Endothelial cell (in vitro differentiated cells): ENCODE data around the gene CMIP. TPM values are rescaled to one million over a fixed set of nuclear protein-coding genes. Genes with fewer than 3 reads are reported as not detected.

ENCODE experiments used
- DNase-seq: peaks from one replicate; pipeline ENCODE4 v3.0.0; 2021; ENCODE audit warnings: low spot score
- H3K27ac Mint-ChIP-seq: one replicate; pipeline ENCODE4 v1.8.0; 2021; ENCODE audit warnings: mixed read lengths, inconsistent platforms; ENCODE audit not compliant: unreplicated experiment
- H3K27me3 Mint-ChIP-seq: one replicate; pipeline ENCODE4 v1.8.0; 2021; ENCODE audit warnings: mild to moderate bottlenecking, moderate library complexity, mixed read lengths, inconsistent platforms; ENCODE audit not compliant: unreplicated experiment
- H3K36me3 Mint-ChIP-seq: one replicate; pipeline ENCODE4 v1.8.0; 2021; ENCODE audit warnings: mild to moderate bottlenecking, low read depth, mixed read lengths, inconsistent platforms; ENCODE audit not compliant: unreplicated experiment
- H3K4me1 Mint-ChIP-seq: one replicate; pipeline ENCODE4 v1.8.0; 2021; ENCODE audit warnings: mild to moderate bottlenecking, mixed read lengths, inconsistent platforms; ENCODE audit not compliant: unreplicated experiment
- H3K4me3 Mint-ChIP-seq: one replicate; pipeline ENCODE4 v1.8.0; 2021; ENCODE audit warnings: mild to moderate bottlenecking, mixed read lengths, inconsistent platforms; ENCODE audit not compliant: unreplicated experiment
- H3K9me3 Mint-ChIP-seq: one replicate; pipeline ENCODE4 v1.8.0; 2021; ENCODE audit warnings: mixed read lengths, inconsistent platforms; ENCODE audit not compliant: unreplicated experiment
- total RNA-seq: library from RNA; stranded (reverse); fragmentation: NEBNext Ultra II Directional; extraction: Animal tissue kit (Norgen Biotek cat#: 25700); gene quantifications from one replicate; pipeline ENCODE4 v1.2.1, GENCODE V29; 2021; ENCODE audit not compliant: unreplicated experiment
- TF ChIP-seq, protein P1 (sequence below): fragments of 200-600 bp; sonication (generic); IDR thresholded peaks from one replicate; pipeline ENCODE4 v1.5.0; 2021; ENCODE audit warnings: antibody characterized with exemption; ENCODE audit not compliant: unreplicated experiment

The CMIP gene
- total RNA-seq, 1 donor from 2014 or later = 98.9 TPM

DNA sequence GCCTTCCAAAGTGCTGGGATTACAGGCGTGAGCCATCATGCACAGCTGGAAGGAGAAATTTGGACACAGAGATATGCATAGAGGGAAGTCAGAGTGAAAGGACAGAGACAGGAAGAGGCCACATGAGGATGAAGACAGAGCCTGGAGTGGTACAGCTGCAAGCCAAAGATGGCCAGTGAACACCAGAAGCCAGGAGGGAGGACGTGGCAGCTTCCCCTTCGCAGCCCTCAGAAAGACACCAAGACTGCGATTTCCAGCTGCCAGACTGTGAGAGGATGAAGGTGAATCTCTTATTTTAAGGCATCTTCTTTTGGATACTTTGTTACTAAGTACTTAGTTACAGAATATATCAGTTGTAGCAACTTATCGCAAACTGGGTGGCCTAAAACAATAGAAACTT lies 274.0 kb downstream of the CMIP start:
- DNase-seq = no peak
- no peaks in the 10 kb centered on the region for H3K36me3 Mint-ChIP-seq
- no peak overlapping the region for H3K4me3 Mint-ChIP-seq
- H3K27me3 Mint-ChIP-seq = peaks cover 2% of the 10 kb centered on the region
- H3K27ac Mint-ChIP-seq = no peak overlapping the region
- TF ChIP-seq, protein P1, sequence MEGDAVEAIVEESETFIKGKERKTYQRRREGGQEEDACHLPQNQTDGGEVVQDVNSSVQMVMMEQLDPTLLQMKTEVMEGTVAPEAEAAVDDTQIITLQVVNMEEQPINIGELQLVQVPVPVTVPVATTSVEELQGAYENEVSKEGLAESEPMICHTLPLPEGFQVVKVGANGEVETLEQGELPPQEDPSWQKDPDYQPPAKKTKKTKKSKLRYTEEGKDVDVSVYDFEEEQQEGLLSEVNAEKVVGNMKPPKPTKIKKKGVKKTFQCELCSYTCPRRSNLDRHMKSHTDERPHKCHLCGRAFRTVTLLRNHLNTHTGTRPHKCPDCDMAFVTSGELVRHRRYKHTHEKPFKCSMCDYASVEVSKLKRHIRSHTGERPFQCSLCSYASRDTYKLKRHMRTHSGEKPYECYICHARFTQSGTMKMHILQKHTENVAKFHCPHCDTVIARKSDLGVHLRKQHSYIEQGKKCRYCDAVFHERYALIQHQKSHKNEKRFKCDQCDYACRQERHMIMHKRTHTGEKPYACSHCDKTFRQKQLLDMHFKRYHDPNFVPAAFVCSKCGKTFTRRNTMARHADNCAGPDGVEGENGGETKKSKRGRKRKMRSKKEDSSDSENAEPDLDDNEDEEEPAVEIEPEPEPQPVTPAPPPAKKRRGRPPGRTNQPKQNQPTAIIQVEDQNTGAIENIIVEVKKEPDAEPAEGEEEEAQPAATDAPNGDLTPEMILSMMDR = no peak
- no peaks in the 10 kb centered on the region for H3K9me3 Mint-ChIP-seq
- peaks cover 9% of the 10 kb centered on the region for H3K4me1 Mint-ChIP-seq

DNA sequence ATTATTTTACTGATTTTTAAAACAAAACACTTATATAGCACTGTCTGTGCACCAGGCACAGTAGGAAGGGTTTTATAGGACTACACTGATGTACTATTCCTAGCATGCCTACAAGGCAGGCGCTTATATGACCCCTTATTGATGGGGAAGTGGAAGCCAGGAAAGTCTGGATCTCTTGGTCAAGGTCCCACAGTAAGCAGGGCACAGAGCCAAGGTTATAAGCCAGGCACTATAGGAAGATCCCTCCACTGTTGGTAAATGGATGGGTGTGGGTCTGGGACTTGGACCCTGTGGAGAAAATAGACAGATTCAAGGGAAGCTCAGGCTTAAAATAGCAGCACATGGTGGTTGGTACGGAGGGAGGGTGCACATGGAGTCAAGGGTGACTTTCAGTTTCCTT lies 275.4 kb downstream of the CMIP start:
- H3K4me1 Mint-ChIP-seq = peaks cover 9% of the 10 kb centered on the region
- DNase-seq = no peak
- peaks cover 2% of the 10 kb centered on the region for H3K27me3 Mint-ChIP-seq
- H3K36me3 Mint-ChIP-seq = no peaks in the 10 kb centered on the region
- TF ChIP-seq, protein P1 = no peak
- H3K9me3 Mint-ChIP-seq = no peaks in the 10 kb centered on the region
- H3K4me3 Mint-ChIP-seq = no peak overlapping the region
- H3K27ac Mint-ChIP-seq = no peak overlapping the region

DNA sequence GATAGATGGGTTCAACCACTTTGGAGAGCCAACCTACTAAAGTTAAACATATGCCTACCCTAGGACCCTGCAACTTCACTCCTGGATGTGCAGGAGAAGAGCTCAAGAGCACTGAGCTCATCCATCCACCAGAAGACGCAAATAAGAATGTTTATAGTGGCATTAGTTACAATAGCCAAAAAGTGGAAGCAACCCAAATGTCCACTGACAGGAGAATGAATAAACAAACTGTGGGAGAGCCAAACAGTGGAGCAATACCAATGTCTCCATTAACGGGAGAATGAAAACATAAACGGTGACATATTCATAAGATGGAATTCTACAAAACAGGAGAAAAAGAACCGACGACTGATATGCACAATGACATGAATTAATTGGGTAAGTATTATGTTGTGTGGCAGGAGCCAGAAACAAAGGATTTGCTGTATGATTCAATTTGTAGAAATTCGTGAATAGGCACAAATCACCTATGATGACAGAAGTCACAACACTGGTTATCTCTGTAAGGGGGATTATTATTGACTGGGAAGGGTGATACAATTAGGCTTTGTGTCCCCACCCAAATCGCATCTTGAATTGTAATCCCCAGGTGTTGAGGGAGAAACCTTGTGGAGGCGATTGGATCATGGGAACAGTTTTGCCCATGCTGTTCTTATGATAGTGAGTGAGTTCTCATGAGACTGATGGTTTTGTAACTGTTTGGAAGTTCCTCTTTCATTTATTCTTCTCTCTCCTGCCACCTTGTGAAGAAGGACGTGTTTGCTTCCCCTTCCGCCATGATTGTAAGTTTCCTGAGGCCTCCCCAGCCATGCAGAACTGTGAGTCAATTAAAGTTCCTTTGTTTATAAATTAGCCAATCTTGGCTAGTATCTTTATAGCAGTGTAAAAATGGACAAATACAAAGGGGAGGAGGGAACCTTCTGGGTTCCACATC lies 276.6 kb downstream of the CMIP start:
- Mint-ChIP-seq H3K27me3 (peaks cover 2% of the 10 kb centered on the region), H3K4me1 (peaks cover 9% of the 10 kb centered on the region), H3K36me3 (no peaks in the 10 kb centered on the region), H3K27ac (no peak overlapping the region), H3K9me3 (no peaks in the 10 kb centered on the region), H3K4me3 (peak overlapping the region; percentile 25)
- no peak for DNase-seq
- TF ChIP-seq, protein P1 = no peak

DNA sequence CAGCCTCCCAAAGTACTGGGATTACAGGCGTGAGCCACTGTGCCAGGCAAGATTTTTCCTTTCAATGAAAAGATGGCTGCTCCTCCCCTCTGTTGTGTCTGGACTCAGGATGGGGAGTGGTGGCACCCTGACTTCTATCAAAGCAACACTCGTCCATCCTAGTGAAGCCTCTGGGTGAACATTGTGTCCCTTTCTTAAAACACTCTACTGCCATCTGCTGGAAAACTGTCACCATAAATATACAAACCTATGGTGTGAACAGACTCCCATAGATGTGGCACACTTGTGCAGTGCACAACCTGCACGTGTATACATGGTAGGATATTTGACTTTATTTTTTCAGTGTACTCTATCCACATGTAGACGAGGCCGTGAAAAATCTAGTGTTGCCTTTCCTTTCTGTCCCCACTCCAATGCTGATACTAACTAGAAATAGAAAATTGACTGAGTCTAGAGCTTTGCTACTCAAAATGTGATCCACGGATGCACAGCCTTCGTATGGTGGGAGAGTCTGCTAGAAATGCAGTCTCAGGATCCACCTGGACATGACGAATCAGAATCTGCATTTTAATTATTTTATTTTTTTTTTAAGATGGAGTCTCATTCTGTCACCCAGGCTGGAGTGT lies 278.6 kb downstream of the CMIP start:
- Mint-ChIP-seq H3K4me3 (no peak overlapping the region), H3K27me3 (peaks cover 2% of the 10 kb centered on the region), H3K4me1 (peaks cover 4% of the 10 kb centered on the region), H3K36me3 (no peaks in the 10 kb centered on the region), H3K27ac (no peak overlapping the region), H3K9me3 (no peaks in the 10 kb centered on the region)
- peak; percentile 54 for DNase-seq
- TF ChIP-seq, protein P1 = peak; percentile 56

DNA sequence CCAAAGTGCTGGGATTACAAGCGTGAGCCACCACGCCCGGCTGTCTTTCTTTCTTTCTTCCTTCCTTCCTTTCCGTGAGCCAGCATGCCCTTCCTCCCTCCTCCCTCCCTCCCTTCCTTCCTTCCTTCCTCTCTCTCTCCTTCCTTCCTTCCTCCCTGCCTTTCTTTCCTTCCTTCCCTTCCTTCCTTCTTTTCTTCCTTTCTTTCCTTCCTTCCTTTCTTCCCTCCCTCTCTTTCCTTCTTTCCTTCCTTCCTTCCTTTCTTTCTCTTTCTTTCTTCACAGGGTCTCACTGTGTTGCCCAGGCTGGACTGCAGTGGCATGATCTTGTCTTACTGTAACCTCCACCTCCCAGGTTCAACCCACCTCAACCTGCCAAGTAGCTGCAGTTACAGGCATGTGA lies 283.8 kb downstream of the CMIP start:
- H3K36me3 Mint-ChIP-seq = peaks cover 3% of the 10 kb centered on the region
- H3K27ac Mint-ChIP-seq = no peak overlapping the region
- H3K9me3 Mint-ChIP-seq = no peaks in the 10 kb centered on the region
- no peak for DNase-seq
- H3K4me1 Mint-ChIP-seq = peaks cover 8% of the 10 kb centered on the region
- TF ChIP-seq, protein P1 = no peak
- peaks cover 2% of the 10 kb centered on the region for H3K27me3 Mint-ChIP-seq
- H3K4me3 Mint-ChIP-seq = no peak overlapping the region
